IMR-90 (cell line): Measurements from ENCODE around the gene CFDP1. TPM values are rescaled to one million over a fixed set of nuclear protein-coding genes. Genes with fewer than 3 reads are reported as not detected.

Experiments
- ATAC-seq: fragments of 200-7000 bp; cut with Tn5 transposase; 2 replicates; pipeline ENCODE4 v1.9.1; 2020; ENCODE audit warnings: low read depth, mild to moderate bottlenecking, moderate library complexity
- BruUV-seq: library from RNA; stranded (reverse); fragments of 400-500 nt; replicated peaks from 2 replicates; lab custom pipeline; 2021; lab: Mats Ljungman, UMichigan
- CTCF ChIA-PET: fragments of 300-600 bp; formaldehyde crosslinking; extraction: SDS; loops from one replicate; lab custom pipeline; 2021; ENCODE audit warnings: antibody characterized with exemption; lab: Yijun Ruan, JAX
- POLR2A ChIA-PET: fragments of 300-600 bp; sonication (Branson Sonifier 250); formaldehyde crosslinking; loops from one replicate; lab custom pipeline; 2022; ENCODE audit warnings: antibody characterized with exemption; ENCODE audit not compliant: unreplicated experiment; lab: Charles Lee
- DNase-seq: peaks from one replicate; pipeline ENCODE4 v3.0.0; 2013
- H2AFZ ChIP-seq: replicated peaks from 2 replicates; pipeline ENCODE3; 2013; ENCODE audit warnings: low read length, mild to moderate bottlenecking; ENCODE audit not compliant: poor library complexity
- H2AK5ac ChIP-seq: 2 replicates; pipeline ENCODE4 v1.6.1; 2013; ENCODE audit warnings: low read depth, low read length, inconsistent platforms
- H2AK9ac ChIP-seq: replicated peaks from 2 replicates; pipeline ENCODE3; 2013; ENCODE audit warnings: mild to moderate bottlenecking, low read depth, low read length, moderate library complexity; ENCODE audit not compliant: poor library complexity
- H2BK120ac ChIP-seq: 2 replicates; pipeline ENCODE4 v1.6.1; 2013; ENCODE audit warnings: low read depth, low read length, inconsistent platforms
- H2BK15ac ChIP-seq: 3 replicates; pipeline ENCODE4 v1.6.1; 2013; ENCODE audit warnings: low read depth, low read length, inconsistent platforms
- H2BK20ac ChIP-seq: 2 replicates; pipeline ENCODE4 v1.6.1; 2013; ENCODE audit warnings: low read depth, mild to moderate bottlenecking, inconsistent platforms, low read length, moderate library complexity
- H2BK5ac ChIP-seq: 2 replicates; pipeline ENCODE4 v1.6.1; 2013; ENCODE audit warnings: mild to moderate bottlenecking, low read depth, low read length, inconsistent platforms; ENCODE audit not compliant: poor library complexity, severe bottlenecking
- H3K14ac ChIP-seq: replicated peaks from 2 replicates; pipeline ENCODE4 v1.6.1; 2013; ENCODE audit warnings: low read depth, low read length, inconsistent platforms
- H3K18ac ChIP-seq: 2 replicates; pipeline ENCODE4 v1.6.1; 2013; ENCODE audit warnings: low read depth, low read length, control low read depth
- H3K23ac ChIP-seq: 2 replicates; pipeline ENCODE4 v1.6.1; 2013; ENCODE audit warnings: low read depth, low read length, inconsistent platforms
- H3K27ac ChIP-seq: 2 replicates; pipeline ENCODE4 v1.5.1; 2013; ENCODE audit warnings: mild to moderate bottlenecking, control low read depth, low read length; ENCODE audit not compliant: insufficient read depth
- H3K27me3 ChIP-seq: 2 replicates; pipeline ENCODE4 v1.6.1; 2013; ENCODE audit warnings: low read length; ENCODE audit not compliant: control insufficient read depth, insufficient read depth
- H3K36me3 ChIP-seq: 2 replicates; pipeline ENCODE4 v1.6.1; 2013; ENCODE audit warnings: low read length, mixed read lengths; ENCODE audit not compliant: control insufficient read depth, insufficient read depth
- H3K4ac ChIP-seq: 2 replicates; pipeline ENCODE4 v1.6.1; 2013; ENCODE audit warnings: low read depth, low read length, inconsistent platforms
- H3K4me1 ChIP-seq: 2 replicates; pipeline ENCODE4 v1.6.1; 2013; ENCODE audit warnings: low read length, mixed read lengths; ENCODE audit not compliant: control insufficient read depth, insufficient read depth
- H3K4me2 ChIP-seq: 2 replicates; pipeline ENCODE4 v1.6.1; 2013; ENCODE audit warnings: low read depth, mild to moderate bottlenecking, control low read depth, low read length, moderate library complexity
- H3K4me3 ChIP-seq: 2 replicates; pipeline ENCODE4 v1.5.1; 2013; ENCODE audit warnings: low read depth, mild to moderate bottlenecking, control low read depth, low read length, moderate library complexity; ENCODE audit not compliant: insufficient read depth
- H3K56ac ChIP-seq: 2 replicates; pipeline ENCODE4 v1.6.1; 2013; ENCODE audit warnings: low read length, inconsistent platforms; ENCODE audit not compliant: insufficient read depth; ENCODE audit errors: extremely low read depth
- H3K79me1 ChIP-seq, 2 experiments: 2 replicates each; pipeline ENCODE4 v1.6.1; 2013; ENCODE audit warnings: low read length in 2 of 2, inconsistent platforms in 1 of 2, low read depth in 1 of 2
- H3K9ac ChIP-seq: 2 replicates; pipeline ENCODE4 v1.6.1; 2013; ENCODE audit warnings: low read depth, low read length, control low read depth
- H3K9me1 ChIP-seq: 2 replicates; pipeline ENCODE4 v1.6.1; 2013; ENCODE audit warnings: low read length, inconsistent platforms; ENCODE audit not compliant: insufficient read depth
- H3K9me3 ChIP-seq: 2 replicates; pipeline ENCODE4 v1.6.1; 2013; ENCODE audit warnings: low read length; ENCODE audit not compliant: control insufficient read depth, insufficient read depth
- H4K20me1 ChIP-seq: 2 replicates; pipeline ENCODE4 v1.6.1; 2013; ENCODE audit warnings: low read length, inconsistent platforms; ENCODE audit not compliant: insufficient read depth
- H4K5ac ChIP-seq: 2 replicates; pipeline ENCODE4 v1.6.1; 2013; ENCODE audit warnings: mild to moderate bottlenecking, low read depth, low read length, control low read depth
- H4K8ac ChIP-seq, 2 experiments: 2 replicates each; pipeline ENCODE4 v1.6.1; 2013; ENCODE audit warnings: low read depth in 2 of 2, low read length in 2 of 2, control low read depth in 1 of 2, inconsistent platforms in 1 of 2
- H4K91ac ChIP-seq: 2 replicates; pipeline ENCODE4 v1.6.1; 2013; ENCODE audit warnings: low read depth, low read length, inconsistent platforms; ENCODE audit not compliant: insufficient read depth
- CEBPB ChIP-seq: IDR thresholded peaks from 2 replicates; pipeline ENCODE4 v1.6.1; 2012; ENCODE audit warnings: low read depth, low read length, improper control_type of control experiment
- CHD1 ChIP-seq: IDR thresholded peaks from 2 replicates; pipeline ENCODE4 v1.6.1; 2012; ENCODE audit warnings: low read depth, low read length, improper control_type of control experiment
- MXI1 ChIP-seq: IDR thresholded peaks from 2 replicates; pipeline ENCODE4 v1.6.1; 2012; ENCODE audit warnings: low read depth, mild to moderate bottlenecking, low read length, moderate library complexity, borderline replicate concordance
- POLR2A ChIP-seq: IDR thresholded peaks from 2 replicates; pipeline ENCODE4 v1.6.1; 2012; ENCODE audit warnings: mild to moderate bottlenecking, low read depth, low read length
- SMC3 ChIP-seq: fragments of 150-350 bp; IDR thresholded peaks from 2 replicates; pipeline ENCODE4 v1.6.1; 2016; ENCODE audit warnings: low read depth, mild to moderate bottlenecking, antibody characterized with exemption, low read length, moderate library complexity
- WGBS, 2 experiments: methylation state at CpG; one replicate each; pipeline versions ENCODE4 v1.1.5 to v1.1.7; 2013; ENCODE audit warnings: missing lambda C conversion rate in 2 of 2; ENCODE audit not compliant: insufficient read length in 1 of 2; ENCODE audit errors: extremely low coverage in 2 of 2; 5-methylcytosine and 5-hydroxymethylcytosine counted together
- dilution Hi-C: fragments of 300-500 bp; cut with HindIII; formaldehyde crosslinking; loops from one replicate; pipeline ENCODE4 v1.14.3; 2018; ENCODE audit warnings: low sequenced_read_pairs; ENCODE audit not compliant: unreplicated experiment
- in situ Hi-C: fragments of 300-500 bp; cut with MboI; formaldehyde crosslinking; loops from 3 replicates; pipeline ENCODE4 v1.14.3; 2019; ENCODE audit warnings: low sequenced_read_pairs, inconsistent platforms, mixed read lengths
- intact Hi-C: fragments of 100-400 bp; cut with micrococcal nuclease; formaldehyde crosslinking; loops from 2 replicates; pipeline ENCODE4 v1.10.0; 2022
- polyA plus RNA-seq, 3 experiments: library from polyadenylated mRNA; depleted of rRNA; stranded (reverse); fragments of >200 nt; gene quantifications; 2 replicates each; pipeline ENCODE4 v1.2.3, GENCODE V29; 2012; ENCODE audit warnings: low replicate concordance in 1 of 3
- total RNA-seq: library from RNA; depleted of rRNA; stranded (reverse); fragments of >200 nt; gene quantifications from 2 replicates; pipeline ENCODE4 v1.2.3, GENCODE V29; 2012

Gene CFDP1
- total and polyA plus RNA-seq, 2 of the 4 experiments (the other 2 are of a cell fraction) = 15.6 to 38.7 TPM

- TF ChIP-seq POLR2A (no peak), MXI1 (no peak), CEBPB (no peak)
Observed at GRCh38 chr16:75383141-75383540, 50.2 kb downstream of the CFDP1 start (continued).

DNA sequence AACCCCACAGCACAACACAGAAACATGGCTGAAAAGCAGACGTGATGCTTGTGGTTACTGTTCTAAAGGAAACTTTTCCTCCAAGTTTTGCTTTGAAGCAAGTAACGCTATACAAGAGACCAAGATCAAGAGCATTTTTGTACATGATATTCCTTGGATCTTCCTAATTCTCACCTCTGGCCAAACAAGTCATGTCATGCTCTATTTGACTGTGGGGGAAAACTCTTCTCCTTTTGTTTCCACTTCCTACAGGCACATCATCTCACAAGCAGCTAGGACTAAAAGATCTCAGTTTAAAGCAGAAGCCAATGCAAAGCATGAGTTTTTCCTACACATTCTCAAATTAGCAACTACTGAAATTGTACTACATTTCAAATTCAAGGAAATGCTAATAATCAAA is 50.7 kb downstream of the CFDP1 start:
- Histone ChIP-seq H3K9me3 (no peaks in the 10 kb centered on the region), H3K27ac (no peak overlapping the region), H3K9ac (no peak overlapping the region), H3K56ac (no peak overlapping the region), H2AK5ac (peak overlapping the region; percentile 76; the same call in 1 of the 2 replicates), H3K23ac (no peak overlapping the region), H2BK120ac (peak overlapping the region; percentile 40; the same call in 1 of the 2 replicates), H4K8ac (peak overlapping the region in 1 of 2 experiments; percentile 22; a peak in 2 of 4 replicates), H3K9me1 (peaks cover 15% of the 10 kb centered on the region), H3K79me1 (peaks cover 17 to 38% of the 10 kb centered on the region in 2 experiments; a peak in 3 of 4 replicates), H2AFZ (no peak overlapping the region), H3K4ac (peak overlapping the region; percentile 48; the same call in 1 of the 2 replicates), H3K14ac (peak overlapping the region; percentile 22; the same call in 1 of the 2 replicates), H3K27me3 (no peaks in the 10 kb centered on the region), H3K4me1 (peaks cover 22% of the 10 kb centered on the region), H4K5ac (peak overlapping the region; percentile 82; the same call in 1 of the 2 replicates), H2BK15ac (peak overlapping the region; percentile 10; the same call in 2 of the 3 replicates), H2BK5ac (peak overlapping the region; percentile 32), H3K18ac (peak overlapping the region; percentile 85; the same call in 1 of the 2 replicates), H3K4me2 (no peak overlapping the region), H4K91ac (peak overlapping the region; percentile 43; the same call in 1 of the 2 replicates), H2BK20ac (peak overlapping the region; percentile 47; the same call in 1 of the 2 replicates), H2AK9ac (no peak overlapping the region), H3K4me3 (no peak overlapping the region), H3K36me3 (no peaks in the 10 kb centered on the region), H4K20me1 (no peaks in the 10 kb centered on the region)
- intact Hi-C loops = loop anchor here (5.0 kb wide), 1 partner anchor 130 kb away; the partner anchor contains the start of gene BCAR1
- dilution Hi-C loops = no loop called here
- no peak for TF ChIP-seq SMC3
- TF ChIP-seq CHD1 = no peak
- in situ Hi-C loops = no loop called here
- WGBS, 2 experiments = no CpG with 5 or more reads among the region's 2 CpGs
- ATAC-seq (no peak), DNase-seq (no peak)
- BruUV-seq = no TSS peak
- POLR2A ChIA-PET = interaction anchor here (0.6 kb wide), 1 partner anchor 129 kb away, joined by 3 read pairs; no protein-coding TSS in a partner anchor
- CTCF ChIA-PET = interaction anchor here (0.5 kb wide), 1 partner anchor 27 kb away, joined by 3 read pairs; no protein-coding TSS in a partner anchor
